NK-92 (cell line): ENCODE results near the gene SAMSN1.

Source experiments
- DNase-seq: peaks from one replicate; lab custom pipeline; 2025; ENCODE audit not compliant: unreplicated experiment; lab: John Stamatoyannopoulos, UW

The SAMSN1 gene

DNA sequence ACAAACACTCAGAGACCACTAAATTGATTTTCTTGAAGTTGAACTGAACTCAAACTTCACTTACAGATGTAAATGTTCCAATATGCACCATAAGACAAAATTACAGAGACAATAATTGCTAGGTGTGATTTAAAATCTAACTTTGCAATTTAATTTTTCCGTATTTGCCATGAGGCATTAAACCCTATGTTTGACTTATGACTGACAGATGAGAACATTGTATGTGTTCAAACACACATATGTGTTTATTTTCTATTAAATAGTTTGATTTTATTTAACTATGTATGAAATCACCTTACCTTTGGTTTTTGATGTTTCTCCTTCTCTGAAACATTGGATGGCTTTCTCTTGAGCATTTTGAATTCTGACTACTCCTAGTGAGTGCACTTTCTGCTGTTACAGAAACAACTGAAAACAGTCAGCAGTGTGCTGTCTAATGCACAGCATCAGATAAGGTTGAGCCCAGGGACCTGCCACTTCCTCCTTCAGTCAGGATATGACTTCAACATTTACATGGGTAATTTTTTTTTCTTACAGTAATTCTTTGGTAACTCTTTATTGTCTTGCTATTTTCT lies at the start of gene SAMSN1:
SAMSN1 (minus strand) TSS at position 410 of the 575 bp plus-strand sequence; CDS start at position 356, 54 bp downstream.
- DNase-seq, result no peak

DNA sequence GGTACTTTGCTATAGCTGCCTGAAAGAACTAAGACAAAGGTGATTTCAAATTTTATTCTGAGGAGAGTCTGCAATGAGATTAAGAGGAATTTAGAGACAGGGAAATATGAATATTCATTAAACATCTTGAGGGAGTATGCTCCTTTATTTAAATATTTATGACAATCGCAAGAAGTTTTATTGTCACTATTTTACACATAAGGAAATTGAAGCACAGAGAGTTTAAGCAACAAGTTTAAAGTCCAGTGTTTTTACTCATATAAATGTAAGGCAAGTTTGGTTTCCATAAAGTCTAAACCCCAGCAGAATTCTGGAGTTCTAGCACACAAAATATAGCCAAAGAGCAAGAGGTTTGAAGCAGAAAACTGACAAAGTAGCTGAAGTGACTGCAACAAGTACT lies 49.3 kb upstream of the SAMSN1 start:
- no peak for DNase-seq

DNA sequence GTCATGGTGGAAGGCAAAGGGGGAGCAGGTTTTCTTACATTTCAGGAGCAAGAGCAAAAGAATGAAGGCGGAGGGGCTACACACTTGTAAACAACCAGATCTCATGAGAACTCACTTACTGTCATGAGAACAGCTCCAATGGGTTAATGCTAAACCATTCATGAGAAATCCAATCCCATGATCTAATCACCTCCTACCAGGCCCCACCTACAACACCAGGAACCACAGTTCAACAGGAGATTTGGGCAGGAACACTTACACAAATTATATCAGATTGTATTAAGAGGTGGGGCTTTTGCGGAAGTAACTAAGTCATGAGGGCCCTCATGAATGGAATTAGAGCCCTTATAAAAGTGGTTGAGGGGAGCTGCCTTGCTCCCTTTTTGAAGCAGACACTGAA lies 48.9 kb upstream of the SAMSN1 start:
- DNase-seq, result no peak

DNA sequence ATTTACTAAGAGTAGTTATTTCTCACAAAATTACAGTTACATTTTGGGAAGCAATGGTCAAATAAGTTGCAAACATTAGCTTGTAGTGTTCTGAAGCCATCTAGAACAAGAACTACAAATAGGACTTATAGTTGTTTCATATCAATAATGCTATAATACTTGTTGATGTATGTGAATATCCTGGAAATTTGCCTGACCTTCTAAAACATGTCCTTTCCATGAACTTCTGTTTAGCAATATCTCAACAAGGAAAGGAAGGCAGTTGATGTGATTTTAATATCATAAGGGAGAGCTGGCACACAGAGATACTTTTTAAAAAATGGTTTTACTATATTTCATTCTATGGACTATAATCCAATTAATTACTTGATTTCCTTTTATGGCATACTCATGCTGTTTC lies 47.1 kb upstream of the SAMSN1 start:
- no peak for DNase-seq

DNA sequence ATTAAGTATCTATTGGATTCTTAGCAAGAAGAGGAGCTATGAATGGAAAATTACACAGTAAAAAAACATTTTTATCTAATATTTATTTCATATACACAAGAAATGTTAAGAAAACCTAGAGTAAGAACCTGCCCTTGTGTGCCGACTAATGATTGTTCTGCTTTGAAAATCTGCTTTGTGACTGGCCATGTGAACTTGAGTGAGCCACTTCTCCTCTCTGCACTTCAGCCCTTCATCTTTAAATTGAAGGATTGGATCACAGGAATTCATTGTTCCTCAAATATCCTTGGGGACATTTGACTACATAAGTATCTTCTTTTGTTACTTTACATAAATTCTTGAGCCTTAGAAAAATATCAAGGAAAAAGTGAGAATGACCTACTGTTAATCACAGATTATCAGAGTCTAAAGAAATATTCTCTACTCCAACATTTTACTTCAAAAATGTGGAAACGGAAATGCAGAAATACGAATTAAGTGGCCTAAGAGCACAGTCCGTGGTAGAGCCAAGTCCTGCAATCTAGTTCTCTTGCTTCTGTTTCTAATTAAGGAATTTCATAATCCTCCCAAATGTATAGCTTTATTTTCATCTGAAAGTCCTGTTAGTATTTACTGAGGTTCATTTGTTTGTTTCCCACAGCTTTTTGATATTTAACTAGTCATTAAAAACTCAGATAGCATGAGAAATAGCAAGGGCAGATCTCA lies 46.3 kb upstream of the SAMSN1 start:
- DNase-seq, result no peak

DNA sequence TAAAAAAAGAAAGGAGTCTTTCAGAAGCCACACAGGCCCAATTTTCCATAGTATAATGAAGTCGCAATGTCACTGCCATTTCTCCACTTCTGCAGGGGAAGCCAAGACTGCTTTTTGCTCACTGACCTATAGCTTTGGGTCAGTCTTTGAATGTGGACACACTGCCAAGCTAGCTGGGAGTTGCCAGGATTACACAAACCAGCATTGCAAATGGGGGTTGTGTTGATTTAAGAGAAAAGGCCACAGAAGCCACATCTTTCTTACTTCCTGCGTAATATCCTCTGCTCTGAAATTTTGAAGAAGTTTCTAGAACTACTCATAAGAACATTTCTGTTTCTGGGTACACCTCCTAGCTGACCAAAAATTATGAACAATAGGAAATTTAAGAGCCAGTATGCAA lies 45.8 kb upstream of the SAMSN1 start:
- DNase-seq, result no peak

DNA sequence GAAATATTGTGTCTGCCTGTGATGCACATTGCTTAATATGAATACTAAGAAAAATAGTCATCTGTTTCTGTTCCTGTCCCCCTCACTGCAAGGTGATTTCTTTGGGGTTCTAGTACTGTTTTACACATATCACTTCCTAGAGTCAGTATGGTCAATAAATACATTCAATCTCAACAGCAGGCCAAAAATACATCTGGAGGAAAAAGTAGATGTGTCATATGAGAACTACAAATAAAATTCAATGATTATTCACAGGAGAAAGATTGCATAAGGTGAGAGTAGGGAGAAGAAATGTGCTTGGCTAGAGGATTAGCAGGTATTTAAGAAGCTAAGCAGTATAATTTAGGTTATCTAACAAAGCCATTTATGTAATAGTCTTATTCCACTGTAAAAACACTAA lies 45.3 kb upstream of the SAMSN1 start:
- no peak for DNase-seq

DNA sequence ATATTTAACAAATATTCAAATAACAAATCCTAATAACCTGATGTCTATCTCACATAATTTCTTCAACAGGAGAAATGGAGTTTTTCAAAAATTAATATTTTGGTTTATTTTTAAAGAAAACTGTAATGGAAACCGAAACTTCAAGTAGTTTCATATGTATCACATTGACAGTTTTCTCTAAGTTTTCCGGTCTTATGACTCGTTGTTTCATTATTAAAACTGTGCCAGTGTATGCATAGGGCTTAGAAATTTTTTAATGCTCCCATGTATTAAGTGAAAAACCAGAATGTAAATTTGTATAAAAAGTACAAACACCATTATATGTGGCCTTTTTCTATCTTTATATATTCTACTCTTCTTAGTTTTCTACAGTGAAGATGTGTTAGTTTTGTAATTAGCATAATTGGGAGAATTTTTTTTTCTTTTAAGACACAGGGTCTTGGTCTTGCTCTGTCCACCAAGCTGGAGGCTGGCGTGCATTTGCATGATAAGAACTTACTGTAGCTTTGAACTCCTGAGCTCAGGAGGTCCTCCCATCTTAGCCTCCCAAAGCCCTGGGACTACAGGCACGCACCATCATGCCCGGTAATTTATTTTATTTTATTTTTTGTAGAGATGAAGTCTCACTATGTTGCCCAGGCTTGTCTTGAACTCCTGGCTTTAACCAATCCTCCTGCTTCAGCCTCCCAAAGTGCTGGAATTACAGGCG lies 43.9 kb upstream of the SAMSN1 start:
- DNase-seq, result no peak

DNA sequence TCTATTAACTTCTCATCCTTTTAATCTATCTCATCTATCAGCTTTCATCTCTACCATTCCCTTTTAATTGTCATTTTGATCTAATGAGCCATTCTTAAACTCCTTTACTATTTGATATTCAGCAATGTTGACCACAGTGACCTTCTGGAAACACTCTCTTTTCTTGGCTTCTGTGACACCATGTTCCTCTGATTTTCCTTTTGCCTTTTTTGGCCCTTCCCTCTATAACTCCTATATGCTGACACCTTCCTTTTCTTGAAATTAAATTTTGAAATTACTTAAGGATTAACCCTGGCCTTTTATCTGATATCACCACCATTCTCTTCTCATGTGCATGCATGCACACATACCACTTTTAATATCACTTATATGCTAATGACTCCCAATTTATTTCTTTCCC lies 41.2 kb upstream of the SAMSN1 start:
- no peak for DNase-seq

DNA sequence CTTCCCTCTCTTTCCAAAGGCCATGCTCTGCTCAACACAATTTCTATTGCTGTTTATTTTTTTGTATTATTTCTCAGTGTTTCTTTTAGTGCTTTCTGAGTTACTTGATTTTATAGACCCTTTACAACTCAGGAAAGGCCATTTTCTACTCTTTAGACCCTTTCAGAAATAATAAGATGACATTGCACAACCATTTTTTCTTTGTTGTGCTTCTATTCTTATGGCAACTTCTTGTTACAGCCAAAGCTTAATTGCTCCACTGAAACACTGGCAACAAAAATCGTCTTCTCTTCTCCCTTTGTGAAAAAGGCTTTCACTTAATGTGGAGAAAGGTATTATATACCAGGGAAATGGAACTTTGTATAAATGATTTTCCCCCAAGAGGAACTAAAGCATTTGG lies 39.0 kb upstream of the SAMSN1 start:
- DNase-seq, result no peak

DNA sequence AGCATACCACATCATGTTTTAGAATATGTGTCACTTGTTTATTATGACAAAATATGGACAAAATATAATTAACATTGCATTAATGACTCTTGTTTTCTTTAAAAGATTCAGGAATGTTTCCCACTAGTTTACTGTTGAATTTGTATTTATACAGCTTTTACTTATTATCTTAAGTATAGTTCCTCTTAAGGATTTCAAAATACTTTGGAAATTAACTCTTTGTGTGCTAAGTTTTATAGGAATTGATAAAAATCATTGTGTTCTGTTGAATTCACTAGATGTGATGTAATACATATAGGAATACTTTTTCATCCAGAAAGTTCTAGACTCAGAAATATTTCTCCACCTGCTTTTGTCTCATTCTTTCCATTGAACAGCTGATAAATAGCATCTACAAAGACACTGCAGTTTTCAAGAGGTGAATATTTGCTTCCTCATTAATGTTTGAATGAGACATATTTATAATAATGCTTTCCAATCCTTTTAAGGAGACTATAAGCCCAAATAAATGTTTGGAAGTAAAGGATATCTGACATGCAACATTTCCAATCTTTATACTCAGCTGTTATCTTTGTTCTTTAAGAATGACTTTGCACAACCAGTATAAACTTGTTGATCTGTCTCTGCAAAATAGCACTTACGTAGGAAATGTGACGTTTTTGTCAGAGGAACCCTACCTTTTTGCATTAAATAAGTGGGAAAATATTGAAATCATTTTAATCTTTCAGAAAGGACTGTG lies 38.4 kb upstream of the SAMSN1 start:
- no peak for DNase-seq

DNA sequence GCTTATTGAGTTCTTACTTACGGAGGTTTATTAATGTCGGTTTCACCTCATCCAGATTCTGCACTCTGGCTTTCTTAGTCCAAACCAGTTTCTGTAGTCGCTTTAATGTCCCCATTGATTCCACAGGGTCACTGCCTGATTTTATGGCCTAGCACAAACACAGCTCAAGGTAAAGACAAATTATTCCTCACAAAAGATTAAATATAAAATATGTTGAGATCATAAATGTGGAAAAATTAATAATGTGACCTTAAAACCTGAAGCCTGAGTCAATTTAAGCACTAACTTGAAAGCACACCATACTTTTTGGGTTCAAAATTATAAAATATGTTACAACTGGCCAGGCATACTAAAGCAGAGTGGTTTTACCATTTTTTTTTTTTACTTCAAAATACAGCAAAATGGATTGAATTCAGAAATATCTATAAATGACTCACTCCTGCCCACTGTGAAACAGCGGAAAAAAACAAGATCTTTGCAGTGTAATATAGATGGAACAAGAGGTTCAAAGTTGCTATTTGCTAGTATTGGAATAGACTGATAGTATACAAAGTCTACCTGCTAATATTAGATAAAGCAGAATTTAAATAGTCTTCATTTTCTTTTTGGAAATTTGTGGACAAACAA lies 37.6 kb upstream of the SAMSN1 start:
- DNase-seq, result no peak

DNA sequence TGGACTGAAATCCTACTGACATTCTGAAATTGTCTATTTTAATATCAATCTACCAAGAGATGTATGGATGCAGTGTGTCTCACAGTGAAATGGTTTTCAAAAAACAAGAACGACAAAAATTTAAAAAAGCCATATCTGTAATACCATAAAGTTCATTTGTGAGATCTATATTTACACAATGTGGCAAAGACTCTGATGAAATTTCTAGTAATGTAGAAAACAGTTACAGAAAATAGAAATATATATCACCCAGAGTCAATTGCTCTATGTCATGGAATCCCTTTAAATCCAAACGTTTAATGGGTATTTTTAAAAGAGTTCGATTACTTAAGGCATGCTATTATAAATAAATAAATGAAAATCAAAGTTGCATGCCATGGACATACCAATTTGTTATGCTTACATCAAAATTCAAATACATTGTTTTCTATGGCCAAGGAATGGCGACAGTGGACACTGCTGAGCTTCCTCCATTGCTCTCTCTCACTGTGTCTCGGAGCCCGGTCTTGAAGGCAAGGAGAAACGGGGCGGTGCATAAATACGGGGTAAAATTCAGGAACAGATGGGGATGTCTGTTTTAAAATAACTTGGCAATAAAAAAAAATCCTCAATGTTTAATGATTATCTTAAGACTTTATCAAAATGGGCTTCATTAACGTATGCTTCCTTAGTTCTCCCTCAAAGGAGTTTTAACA lies 37.0 kb upstream of the SAMSN1 start:
- no peak for DNase-seq

DNA sequence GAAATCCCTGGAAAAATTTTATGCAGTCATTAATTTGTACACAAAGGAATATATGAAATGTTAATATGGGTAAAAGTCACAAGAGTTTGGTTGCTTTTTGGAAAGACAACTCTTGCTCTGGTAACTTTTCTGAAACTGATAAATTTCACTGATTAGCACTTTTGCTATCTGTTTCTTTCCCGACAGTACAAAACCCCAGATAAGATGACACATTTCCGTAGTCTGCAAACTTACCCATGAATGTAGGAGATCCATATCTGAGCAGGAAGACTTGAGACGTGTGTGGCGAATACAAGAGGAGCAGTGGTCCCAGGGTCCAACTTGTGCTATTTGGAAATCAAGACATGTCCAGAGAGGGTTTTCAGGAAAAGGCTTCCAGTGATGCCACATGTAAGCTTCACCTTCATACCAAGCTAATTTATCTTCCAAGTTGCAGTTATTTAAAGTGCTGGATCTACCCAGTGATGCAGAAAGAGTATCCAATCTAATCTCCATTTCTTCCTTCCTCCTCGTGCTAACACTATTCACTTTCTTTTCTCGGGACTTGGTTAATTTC lies 35.9 kb upstream of the SAMSN1 start:
- DNase-seq, result no peak

DNA sequence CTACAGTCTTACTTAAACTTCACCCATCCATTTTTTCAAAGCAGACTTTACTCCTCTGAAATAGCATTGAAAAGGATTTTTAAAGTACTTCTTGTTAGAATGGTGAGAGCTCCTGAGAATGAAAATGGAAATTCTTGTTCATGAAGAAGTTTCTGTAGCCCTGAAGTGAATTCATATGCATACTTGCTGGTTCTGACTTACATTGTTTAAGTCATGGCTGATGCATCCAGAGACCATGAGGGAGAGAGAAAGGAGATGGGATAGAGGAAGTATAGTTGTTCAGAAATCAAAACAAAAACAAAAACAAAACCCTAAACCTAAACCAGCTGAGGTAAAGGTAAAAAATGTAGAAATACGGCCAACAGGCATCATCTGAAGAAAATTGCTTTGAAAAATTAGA lies 27.1 kb upstream of the SAMSN1 start:
- DNase-seq, result no peak

DNA sequence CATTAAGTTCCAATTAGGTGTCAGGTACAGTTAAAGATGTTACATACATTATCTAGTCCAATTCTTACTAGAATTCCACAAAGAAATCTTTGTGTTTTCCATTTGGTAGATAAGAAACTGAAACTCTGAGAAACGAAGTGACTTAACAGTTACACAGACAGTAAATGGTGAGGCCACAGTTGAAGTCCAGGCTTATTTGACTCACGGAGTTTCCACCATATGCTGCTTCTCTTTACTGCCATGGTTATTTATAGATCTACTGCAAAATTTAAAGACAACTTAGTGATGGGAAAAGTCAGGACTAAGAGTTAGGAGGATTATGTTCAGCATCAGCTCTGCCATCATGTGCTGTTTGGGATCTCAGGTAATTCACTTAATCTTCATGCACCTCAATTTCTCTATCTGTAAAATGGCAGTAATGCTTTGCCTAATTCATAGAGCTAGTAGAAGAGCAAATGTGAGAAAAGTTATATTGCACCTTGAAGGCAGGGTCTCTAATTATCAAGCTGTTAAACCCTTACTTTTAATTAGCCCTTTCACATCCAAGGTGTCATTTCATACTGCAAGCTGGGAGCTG lies 26.2 kb upstream of the SAMSN1 start:
- no peak for DNase-seq

DNA sequence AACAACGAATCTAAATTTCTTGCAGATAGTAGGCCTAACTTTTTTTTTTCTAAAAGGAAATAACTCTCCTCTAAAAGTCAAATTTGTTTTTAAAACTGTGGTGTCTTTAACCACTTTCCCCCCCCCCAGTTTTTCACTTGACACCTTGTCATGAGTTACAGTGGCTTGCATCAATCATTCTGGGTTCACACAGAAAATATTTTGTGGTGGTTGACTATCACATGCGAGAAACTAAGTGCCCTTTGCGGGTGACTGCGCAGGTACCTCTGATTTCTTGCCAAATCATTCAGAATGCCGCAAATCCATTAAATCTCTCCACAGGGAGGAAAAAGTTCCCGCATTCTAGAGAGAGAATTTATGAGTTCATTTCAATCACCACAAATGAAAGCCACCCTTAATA lies 23.8 kb upstream of the SAMSN1 start:
- no peak for DNase-seq

DNA sequence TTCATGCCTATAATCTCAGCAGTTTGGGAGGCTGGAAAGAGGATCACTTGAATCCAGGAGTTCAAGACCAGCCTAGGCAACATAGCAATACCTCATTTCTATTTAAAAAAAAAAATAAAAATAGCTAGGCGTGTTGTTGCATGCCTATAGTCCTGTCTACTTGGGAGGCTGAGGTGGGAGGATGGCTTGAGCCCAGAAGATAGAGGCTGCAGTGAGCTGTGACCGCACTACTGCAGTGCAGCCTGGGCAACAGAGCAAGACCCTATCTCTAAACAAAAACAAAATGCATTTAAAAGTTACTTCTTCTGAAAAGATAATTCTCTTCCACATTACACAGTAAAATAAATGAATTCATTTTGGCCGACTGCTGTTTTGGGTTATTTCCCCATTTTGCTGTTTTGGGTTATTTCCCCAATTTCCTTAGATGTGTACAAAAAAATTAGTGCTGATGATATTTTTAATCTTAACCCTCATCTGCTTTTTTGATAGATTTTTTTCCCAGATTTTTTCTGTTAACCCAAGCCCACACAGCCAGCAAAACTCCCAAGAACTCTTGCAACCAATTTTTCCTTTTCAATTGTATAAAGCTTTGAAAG lies 23.0 kb upstream of the SAMSN1 start:
- no peak for DNase-seq
